GM12865 (cell line): ENCODE results near the gene TENM4.

Experiments used
- DNase-seq: peaks from one replicate; pipeline ENCODE4 v3.0.0; 2010; ENCODE audit warnings: low read depth
- H3K4me3 ChIP-seq: 2 replicates; pipeline ENCODE4 v1.5.1; 2011; ENCODE audit warnings: mild to moderate bottlenecking, low read depth, low read length, control low read depth
- TF ChIP-seq, protein P1 (sequence below): IDR thresholded peaks from 2 replicates; pipeline ENCODE4 v1.5.1; 2011; ENCODE audit warnings: low read length, control low read depth, low read depth, inconsistent platforms; ENCODE audit not compliant: insufficient read depth; ENCODE audit errors: missing control alignments

TENM4 gene

DNA sequence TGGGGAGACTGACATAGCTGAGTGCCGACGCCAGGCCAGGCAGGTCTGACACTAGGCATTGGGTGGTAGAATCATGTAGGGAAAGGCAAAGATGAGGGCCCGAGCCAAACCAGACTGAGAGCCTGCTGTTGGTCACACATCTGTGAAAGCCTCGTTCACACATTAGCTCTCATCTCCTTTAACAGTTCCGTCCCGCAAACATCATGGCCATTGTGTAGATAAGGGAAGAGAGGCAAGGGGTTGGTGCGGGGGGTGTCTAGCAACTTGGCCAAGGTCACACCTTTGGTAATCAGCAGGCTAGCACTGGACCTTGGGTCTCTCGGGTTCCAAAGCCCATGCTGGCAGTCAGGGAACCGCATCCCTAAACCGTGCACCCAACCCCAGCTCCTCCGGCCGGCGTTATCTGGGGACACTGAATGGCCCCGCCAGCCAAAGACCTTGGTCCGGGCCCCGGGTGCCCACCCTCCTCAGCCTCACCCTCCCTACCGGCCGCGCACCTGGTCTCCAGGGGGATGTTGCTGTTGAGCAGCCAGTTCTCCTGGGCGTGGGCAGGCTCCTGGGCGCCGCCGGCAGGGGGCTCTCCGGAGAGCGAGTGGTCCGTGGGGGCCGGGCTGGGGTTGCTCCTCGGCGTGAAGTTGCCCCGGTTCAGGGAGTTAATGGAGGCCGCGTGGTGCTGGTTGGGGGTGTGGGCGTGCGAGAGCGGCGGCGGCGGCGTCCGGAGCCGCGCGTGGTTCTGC, 537.9 kb downstream of the TENM4 start:
- TF ChIP-seq, protein P1, sequence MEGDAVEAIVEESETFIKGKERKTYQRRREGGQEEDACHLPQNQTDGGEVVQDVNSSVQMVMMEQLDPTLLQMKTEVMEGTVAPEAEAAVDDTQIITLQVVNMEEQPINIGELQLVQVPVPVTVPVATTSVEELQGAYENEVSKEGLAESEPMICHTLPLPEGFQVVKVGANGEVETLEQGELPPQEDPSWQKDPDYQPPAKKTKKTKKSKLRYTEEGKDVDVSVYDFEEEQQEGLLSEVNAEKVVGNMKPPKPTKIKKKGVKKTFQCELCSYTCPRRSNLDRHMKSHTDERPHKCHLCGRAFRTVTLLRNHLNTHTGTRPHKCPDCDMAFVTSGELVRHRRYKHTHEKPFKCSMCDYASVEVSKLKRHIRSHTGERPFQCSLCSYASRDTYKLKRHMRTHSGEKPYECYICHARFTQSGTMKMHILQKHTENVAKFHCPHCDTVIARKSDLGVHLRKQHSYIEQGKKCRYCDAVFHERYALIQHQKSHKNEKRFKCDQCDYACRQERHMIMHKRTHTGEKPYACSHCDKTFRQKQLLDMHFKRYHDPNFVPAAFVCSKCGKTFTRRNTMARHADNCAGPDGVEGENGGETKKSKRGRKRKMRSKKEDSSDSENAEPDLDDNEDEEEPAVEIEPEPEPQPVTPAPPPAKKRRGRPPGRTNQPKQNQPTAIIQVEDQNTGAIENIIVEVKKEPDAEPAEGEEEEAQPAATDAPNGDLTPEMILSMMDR: no peak
- DNase-seq: no peak
- H3K4me3 ChIP-seq: no peak overlapping the region

DNA sequence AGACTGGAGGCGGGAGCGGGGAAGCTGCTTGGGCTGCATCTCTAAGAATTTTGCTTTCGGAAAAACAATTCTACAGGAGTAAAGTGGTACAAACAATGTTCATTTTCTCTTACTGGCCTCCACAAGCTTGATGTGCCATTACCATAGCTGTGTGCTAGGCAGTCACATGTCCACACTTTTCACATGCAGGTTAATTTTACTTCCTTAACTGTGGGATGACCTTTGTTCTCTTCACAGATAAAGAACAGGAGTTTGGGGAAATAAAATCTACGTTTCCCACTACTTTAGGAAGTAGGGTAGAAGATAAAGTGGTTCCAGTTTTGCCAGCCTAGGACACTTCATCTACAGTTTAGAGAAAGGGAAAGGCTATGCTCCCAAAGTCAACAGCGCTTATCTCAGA, 539.0 kb downstream of the TENM4 start:
- DNase-seq: no peak

DNA sequence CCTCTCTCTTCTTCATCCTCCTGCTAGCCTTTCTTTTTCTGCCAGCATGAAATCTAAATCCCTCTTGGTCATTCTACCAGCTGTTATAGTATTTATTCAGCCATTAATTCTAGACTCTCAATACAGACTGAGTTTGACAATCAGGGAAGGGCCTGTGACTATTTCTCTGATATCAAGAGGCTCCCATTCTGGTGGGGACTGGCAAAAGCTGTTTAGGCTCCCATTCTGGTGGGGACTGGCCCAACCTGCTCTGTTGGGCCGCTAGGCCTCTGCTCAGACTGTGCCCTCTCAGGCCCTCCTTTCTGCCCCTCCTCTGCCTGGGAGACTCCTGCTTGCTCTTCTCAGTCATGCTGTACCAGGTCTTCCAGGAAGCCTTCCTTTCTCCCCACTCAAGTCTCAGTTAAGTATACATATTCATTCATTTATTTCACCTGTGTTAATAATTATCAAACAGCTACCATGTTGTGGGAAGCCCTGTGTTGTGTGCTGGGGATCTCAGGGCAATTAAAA, 542.5 kb downstream of the TENM4 start:
- no peak for DNase-seq
- H3K4me3 ChIP-seq: no peak overlapping the region
- TF ChIP-seq, protein P1: no peak

More for the DNA sequence above, 539.0 kb downstream of the TENM4 start:
- H3K4me3 ChIP-seq: no peak overlapping the region
- TF ChIP-seq, protein P1: no peak

DNA sequence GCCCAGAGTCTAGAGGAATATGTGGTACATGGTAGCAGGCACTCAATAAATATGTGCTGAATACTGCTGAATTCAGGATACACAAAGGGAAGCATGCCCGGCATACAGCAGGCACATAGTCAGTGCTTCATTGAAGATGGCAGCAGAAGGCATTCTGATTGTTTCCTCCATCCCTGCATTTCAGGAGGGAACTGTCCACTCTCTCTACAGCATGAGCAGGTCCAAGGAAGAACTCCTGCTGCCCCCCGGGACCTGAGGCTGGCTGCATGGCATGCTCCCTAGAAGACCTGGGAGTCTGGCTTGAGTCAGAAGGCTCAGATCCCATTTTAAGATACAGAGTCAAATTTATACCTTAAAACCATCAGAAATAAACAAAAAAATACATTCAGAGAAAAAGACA, 546.8 kb downstream of the TENM4 start:
- DNase-seq: no peak
- TF ChIP-seq, protein P1: no peak
- no peak overlapping the region for H3K4me3 ChIP-seq

DNA sequence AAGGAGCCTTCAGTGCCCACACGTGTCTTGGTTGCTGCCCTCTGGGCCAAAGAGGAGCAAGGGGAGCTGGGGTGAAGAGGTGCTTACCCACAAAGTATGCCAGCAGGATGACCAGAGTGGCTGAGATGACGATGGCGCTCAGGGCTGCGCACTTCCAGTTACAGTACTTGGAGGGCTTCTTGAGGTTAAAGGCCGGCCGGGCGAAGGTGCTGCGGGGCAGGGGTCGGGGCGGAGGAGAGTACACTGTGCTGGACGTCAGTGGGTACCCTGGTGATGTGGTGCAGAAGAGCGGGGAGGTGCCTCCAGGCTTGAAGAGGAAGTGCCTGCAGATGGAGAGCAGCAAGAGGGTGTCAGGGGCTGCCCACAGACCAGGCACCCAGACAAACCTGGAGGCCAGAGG, 551.1 kb downstream of the TENM4 start:
- TF ChIP-seq, protein P1: no peak
- H3K4me3 ChIP-seq: no peak overlapping the region

DNA sequence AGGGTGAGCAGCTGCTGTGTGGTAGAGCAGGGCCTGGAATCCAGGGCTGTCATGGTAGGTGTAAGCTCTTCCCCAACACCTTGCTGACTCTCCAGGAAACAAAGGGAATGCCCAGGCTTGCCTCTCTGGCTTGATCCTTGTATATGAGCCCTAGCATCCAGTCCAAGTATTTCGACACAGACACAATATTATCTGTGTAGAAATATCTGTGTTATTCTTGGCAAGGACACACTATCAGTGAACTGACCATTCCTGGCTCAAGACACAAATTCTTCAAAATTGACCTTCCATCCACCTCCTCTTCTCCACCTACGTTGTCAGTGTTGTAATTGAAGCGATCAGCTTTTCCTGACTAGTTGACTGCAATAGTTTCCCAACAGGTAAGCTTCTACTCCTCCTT, 554.2 kb downstream of the TENM4 start:
- H3K4me3 ChIP-seq: no peak overlapping the region
- TF ChIP-seq, protein P1: no peak
- no peak for DNase-seq

More for the DNA sequence above, 551.1 kb downstream of the TENM4 start:
- no peak for DNase-seq

DNA sequence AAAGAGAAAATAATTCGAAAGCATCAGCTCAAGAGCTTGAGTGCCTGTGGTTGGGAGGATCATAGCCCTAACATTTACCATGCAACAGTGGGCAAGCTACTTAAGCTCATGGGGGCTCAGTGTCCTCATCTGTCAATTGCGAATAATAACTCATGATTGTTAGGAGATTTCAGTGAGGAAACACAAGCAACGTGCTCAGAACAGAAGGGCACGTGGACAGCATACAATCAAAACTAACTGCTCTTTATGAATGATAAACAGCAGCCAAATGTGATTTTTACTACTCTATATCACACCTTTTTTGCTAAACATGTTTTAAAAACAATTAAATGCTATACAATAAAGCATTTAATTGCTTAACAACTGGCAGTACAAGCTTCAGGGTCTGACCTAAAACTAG, 556.1 kb downstream of the TENM4 start:
- no peak overlapping the region for H3K4me3 ChIP-seq
- TF ChIP-seq, protein P1: no peak
- no peak for DNase-seq
